IgD-negative memory B cell (primary cell): ENCODE measurements around the gene PCDHGB3. TPM values are rescaled to one million over a fixed set of nuclear protein-coding genes. Genes with fewer than 3 reads are reported as not detected.
"Not testable (repeated sequence)": the region's sequence is repeated elsewhere in the genome, so short reads cannot be mapped to it uniquely, and the experiment has no call there.

Experiments
- H3K27ac Mint-ChIP-seq, 3 donors: one replicate each; pipeline ENCODE4 v1.8.0; 2020 to 2022; ENCODE audit warnings: mild to moderate bottlenecking in 3 of 3, mixed read lengths in 3 of 3, moderate library complexity in 1 of 3
- H3K27me3 Mint-ChIP-seq: one replicate; pipeline ENCODE4 v1.8.0; 2021; ENCODE audit warnings: mixed read lengths
- H3K36me3 Mint-ChIP-seq: one replicate; pipeline ENCODE4 v1.8.0; 2020; ENCODE audit warnings: mild to moderate bottlenecking, mixed read lengths
- H3K4me1 Mint-ChIP-seq, 3 donors: one replicate each; pipeline ENCODE4 v1.8.0; 2020 to 2022; ENCODE audit warnings: mixed read lengths in 3 of 3, mild to moderate bottlenecking in 1 of 3
- H3K4me3 Mint-ChIP-seq, 4 donors: one replicate each; pipeline ENCODE4 v1.8.0; 2020 to 2022; ENCODE audit warnings: mild to moderate bottlenecking in 4 of 4, mixed read lengths in 4 of 4, moderate library complexity in 3 of 4
- H3K9me3 Mint-ChIP-seq, 3 donors: one replicate each; pipeline ENCODE4 v1.8.0; 2020 to 2021; ENCODE audit warnings: mixed read lengths in 3 of 3, mild to moderate bottlenecking in 1 of 3
- polyA plus RNA-seq: library from polyadenylated mRNA; unstranded; fragments of 300-500 nt; fragmentation: Illumina TruSeq; gene quantifications from one replicate; pipeline ENCODE4 v1.2.3, GENCODE V29; 2021

The PCDHGB3 gene
- polyA plus RNA-seq, 1 donor from 2014 or later, result not detected

GRCh38 chr5:141413540-141414069 lies 43.6 kb downstream of the PCDHGB3 start:
- peaks cover 9 to 40% (median 17%) of the 10 kb centered on the region in 3 donors for H3K9me3 Mint-ChIP-seq
- H3K27ac Mint-ChIP-seq, result peak overlapping the region; percentile 21 to 99 (median 88)
- peaks cover 14 to 19% (median 19%) of the 10 kb centered on the region in 3 donors for H3K4me1 Mint-ChIP-seq

GRCh38 chr5:141414548-141415274 lies 44.7 kb downstream of the PCDHGB3 start:
- H3K4me1 Mint-ChIP-seq, result peaks cover 13 to 19% (median 19%) of the 10 kb centered on the region in 3 donors
- H3K36me3 Mint-ChIP-seq, result not testable (repeated sequence)
- H3K4me3 Mint-ChIP-seq, result peak overlapping the region; percentile 73 to 99 (median 90)
- H3K27me3 Mint-ChIP-seq, result peaks cover 47% of the 10 kb centered on the region
- H3K9me3 Mint-ChIP-seq, result peaks cover 11 to 36% (median 14%) of the 10 kb centered on the region in 3 donors
- peak overlapping the region; percentile 73 to 99 (median 88) for H3K27ac Mint-ChIP-seq

More at GRCh38 chr5:141413540-141414069, 43.6 kb downstream of the PCDHGB3 start:
- peaks cover 8% of the 10 kb centered on the region for H3K36me3 Mint-ChIP-seq
- H3K4me3 Mint-ChIP-seq, result peak overlapping the region; percentile 83 to 99 (median 96)
- peaks cover 51% of the 10 kb centered on the region for H3K27me3 Mint-ChIP-seq

- H3K4me3 Mint-ChIP-seq, result peak overlapping the region; percentile 44 to 78 (median 74)
- peak overlapping the region in 2 of 3 donors; percentile 73 to 89 for H3K27ac Mint-ChIP-seq
- peaks cover 11 to 35% (median 13%) of the 10 kb centered on the region in 3 donors for H3K9me3 Mint-ChIP-seq
- not testable (repeated sequence) for H3K36me3 Mint-ChIP-seq
- H3K4me1 Mint-ChIP-seq, result peaks cover 13 to 19% (median 17%) of the 10 kb centered on the region in 3 donors
- peaks cover 48% of the 10 kb centered on the region for H3K27me3 Mint-ChIP-seq
Measured at GRCh38 chr5:141415275-141415618, 45.2 kb downstream of the PCDHGB3 start.

- peak within 1 kb of the TSS; percentile 73 to 93 (median 83) for H3K27ac Mint-ChIP-seq
- peaks cover 15 to 43% (median 23%) of the 10 kb centered on the region in 3 donors for H3K9me3 Mint-ChIP-seq
- H3K27me3 Mint-ChIP-seq, result peaks cover 56% of the 10 kb centered on the region
- H3K4me3 Mint-ChIP-seq, result peak within 1 kb of the TSS; percentile 78 to 93 (median 81)
- H3K36me3 Mint-ChIP-seq, result not testable (repeated sequence)
- peaks cover 16 to 36% (median 20%) of the 10 kb centered on the region in 3 donors for H3K4me1 Mint-ChIP-seq
Measured at GRCh38 chr5:141417494-141418172, 47.6 kb downstream of the PCDHGB3 start, which contains the start of gene PCDHGB7. TSS of gene PCDHGB7 (plus strand) at chr5:141417677. CDS start at chr5:141417860, 183 bp downstream.

GRCh38 chr5:141419074-141419880 lies 49.2 kb downstream of the PCDHGB3 start:
- Mint-ChIP-seq H3K36me3 (peaks cover 2% of the 10 kb centered on the region), H3K27me3 (peaks cover 43% of the 10 kb centered on the region), H3K4me1 (peaks cover 12 to 29% (median 14%) of the 10 kb centered on the region in 3 donors), H3K9me3 (peaks cover 17 to 42% (median 27%) of the 10 kb centered on the region in 3 donors), H3K27ac (peak overlapping the region; percentile 28 to 81 (median 73)), H3K4me3 (peak overlapping the region in 1 of 4 donors; percentile 79)

- Mint-ChIP-seq H3K36me3 (peaks cover 2% of the 10 kb centered on the region), H3K4me3 (peak within 1 kb of the TSS; percentile 84 to 94 (median 92)), H3K4me1 (peaks cover 8 to 22% (median 8%) of the 10 kb centered on the region in 3 donors), H3K27me3 (peaks cover 37% of the 10 kb centered on the region), H3K27ac (peak within 1 kb of the TSS; percentile 88 to 94 (median 90)), H3K9me3 (peaks cover 14 to 39% (median 27%) of the 10 kb centered on the region in 3 donors)
Measured at GRCh38 chr5:141420855-141421488, 50.9 kb downstream of the PCDHGB3 start, which contains the start of gene PCDHGA11. TSS of gene PCDHGA11 (plus strand) at chr5:141421051. CDS start at chr5:141421228, 177 bp downstream.

- peaks cover 8 to 22% (median 8%) of the 10 kb centered on the region in 3 donors for H3K4me1 Mint-ChIP-seq
- peak overlapping the region; percentile 84 to 94 (median 92) for H3K4me3 Mint-ChIP-seq
- H3K27me3 Mint-ChIP-seq, result peaks cover 34% of the 10 kb centered on the region
- peak overlapping the region; percentile 83 to 94 (median 88) for H3K27ac Mint-ChIP-seq
- peaks cover 2% of the 10 kb centered on the region for H3K36me3 Mint-ChIP-seq
- peaks cover 14 to 36% (median 27%) of the 10 kb centered on the region in 3 donors for H3K9me3 Mint-ChIP-seq
Measured at GRCh38 chr5:141421489-141421855, 51.4 kb downstream of the PCDHGB3 start.

Other genes with a start within 250 kb of the PCDHGB3 start
- not detected for gene PCDHB4, start 248.4 kb upstream of the PCDHGB3 start, polyA plus RNA-seq
- gene PCDHB5, start 235.0 kb upstream of the PCDHGB3 start, polyA plus RNA-seq, result not detected
- gene PCDHB6, start 220.2 kb upstream of the PCDHGB3 start, polyA plus RNA-seq, result not detected
- gene PCDHB7, start 197.6 kb upstream of the PCDHGB3 start, polyA plus RNA-seq, result not detected
- not detected for gene PCDHB8, start 192.5 kb upstream of the PCDHGB3 start, polyA plus RNA-seq
- gene PCDHB16, start 187.9 kb upstream of the PCDHGB3 start, polyA plus RNA-seq, result not detected
- gene PCDHB9, start 183.1 kb upstream of the PCDHGB3 start, polyA plus RNA-seq, result 0.31 TPM
- not detected for gene PCDHB10, start 177.9 kb upstream of the PCDHGB3 start, polyA plus RNA-seq
- not detected for gene PCDHB11, start 170.6 kb upstream of the PCDHGB3 start, polyA plus RNA-seq
- not detected for gene PCDHB12, start 161.5 kb upstream of the PCDHGB3 start, polyA plus RNA-seq
- gene PCDHB13, start 156.3 kb upstream of the PCDHGB3 start, polyA plus RNA-seq, result 0.05 TPM
- not detected for gene PCDHB14, start 146.9 kb upstream of the PCDHGB3 start, polyA plus RNA-seq
- gene PCDHB15, start 124.8 kb upstream of the PCDHGB3 start, polyA plus RNA-seq, result not detected
- not detected for gene SLC25A2, start 66.2 kb upstream of the PCDHGB3 start, polyA plus RNA-seq
- 216 TPM for gene TAF7, start 49.5 kb upstream of the PCDHGB3 start, polyA plus RNA-seq
- not detected for gene PCDHGA1, start 39.7 kb upstream of the PCDHGB3 start, polyA plus RNA-seq
- gene PCDHGA2, start 31.5 kb upstream of the PCDHGB3 start, polyA plus RNA-seq, result not detected
- gene PCDHGA3, start 26.4 kb upstream of the PCDHGB3 start, polyA plus RNA-seq, result 0.23 TPM
- 0.41 TPM for gene PCDHGB1, start 20.1 kb upstream of the PCDHGB3 start, polyA plus RNA-seq
- gene PCDHGA4, start 15.2 kb upstream of the PCDHGB3 start, polyA plus RNA-seq, result not detected
- 0.21 TPM for gene PCDHGB2, start 10.2 kb upstream of the PCDHGB3 start, polyA plus RNA-seq
- gene PCDHGA5, start 6.1 kb upstream of the PCDHGB3 start, polyA plus RNA-seq, result not detected
- 0.08 TPM for gene PCDHGA6, start 3.6 kb downstream of the PCDHGB3 start, polyA plus RNA-seq
- not detected for gene PCDHGA7, start 12.5 kb downstream of the PCDHGB3 start, polyA plus RNA-seq
- gene PCDHGB4, start 17.5 kb downstream of the PCDHGB3 start, polyA plus RNA-seq, result 0.08 TPM
- gene PCDHGA8, start 22.4 kb downstream of the PCDHGB3 start, polyA plus RNA-seq, result not detected
- gene PCDHGB5, start 27.7 kb downstream of the PCDHGB3 start, polyA plus RNA-seq, result 1.9 TPM
- gene PCDHGA9, start 32.5 kb downstream of the PCDHGB3 start, polyA plus RNA-seq, result 0.29 TPM
- gene PCDHGB6, start 37.8 kb downstream of the PCDHGB3 start, polyA plus RNA-seq, result 0.39 TPM
- gene PCDHGA10, start 42.7 kb downstream of the PCDHGB3 start, polyA plus RNA-seq, result 0.15 TPM
- 0.21 TPM for gene PCDHGB7, start 47.4 kb downstream of the PCDHGB3 start, polyA plus RNA-seq
- gene PCDHGA11, start 50.8 kb downstream of the PCDHGB3 start, polyA plus RNA-seq, result 0.15 TPM
- gene PCDHGA12, start 60.3 kb downstream of the PCDHGB3 start, polyA plus RNA-seq, result 0.59 TPM
- 3.9 TPM for gene PCDHGC3, start 105.7 kb downstream of the PCDHGB3 start, polyA plus RNA-seq
- gene PCDHGC4, start 114.8 kb downstream of the PCDHGB3 start, polyA plus RNA-seq, result not detected
- gene PCDHGC5, start 118.8 kb downstream of the PCDHGB3 start, polyA plus RNA-seq, result not detected
- 57.6 TPM for gene DIAPH1, start 248.8 kb downstream of the PCDHGB3 start, polyA plus RNA-seq